CD4-positive, alpha-beta T cell treated with Interleukin-10 for 1 hour (primary cell): ENCODE measurements around the gene SKI.
A peak's percentile ranks its signal among the peaks of the same experiment; 100 is the strongest.
"Not testable (repeated sequence)": the region's sequence is repeated elsewhere in the genome, so short reads cannot be mapped to it uniquely, and the experiment has no call there.

Source experiments
- DNase-seq: peaks from one replicate; pipeline ENCODE4 v3.0.0-alpha.2; 2020

SKI gene

DNA sequence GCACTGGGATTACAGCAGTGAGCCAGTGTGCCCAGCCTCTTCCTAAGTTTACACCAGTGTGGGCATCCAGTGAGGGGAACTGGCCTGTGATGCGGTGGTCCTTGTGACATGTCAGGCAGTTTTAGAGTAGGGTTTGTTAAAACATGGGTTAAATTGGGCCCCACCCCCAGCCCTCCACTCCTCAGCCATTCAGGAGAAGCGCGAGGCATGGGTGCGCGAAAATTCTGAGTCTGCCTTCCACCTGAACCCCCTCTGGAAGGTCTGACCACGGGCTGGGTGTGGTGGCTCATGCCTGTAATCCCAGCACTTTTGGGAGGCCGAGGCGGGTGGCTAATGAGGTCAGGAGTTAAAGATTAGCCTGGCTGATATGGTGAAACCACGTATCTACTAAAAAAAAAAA, 51.7 kb downstream of the SKI start:
- DNase-seq = no peak

- no peak for DNase-seq
Measured at GRCh38 chr1:2282556-2283270, 54.6 kb downstream of the SKI start.

GRCh38 chr1:2283371-2283990, 55.4 kb downstream of the SKI start:
- DNase-seq = no peak

DNA sequence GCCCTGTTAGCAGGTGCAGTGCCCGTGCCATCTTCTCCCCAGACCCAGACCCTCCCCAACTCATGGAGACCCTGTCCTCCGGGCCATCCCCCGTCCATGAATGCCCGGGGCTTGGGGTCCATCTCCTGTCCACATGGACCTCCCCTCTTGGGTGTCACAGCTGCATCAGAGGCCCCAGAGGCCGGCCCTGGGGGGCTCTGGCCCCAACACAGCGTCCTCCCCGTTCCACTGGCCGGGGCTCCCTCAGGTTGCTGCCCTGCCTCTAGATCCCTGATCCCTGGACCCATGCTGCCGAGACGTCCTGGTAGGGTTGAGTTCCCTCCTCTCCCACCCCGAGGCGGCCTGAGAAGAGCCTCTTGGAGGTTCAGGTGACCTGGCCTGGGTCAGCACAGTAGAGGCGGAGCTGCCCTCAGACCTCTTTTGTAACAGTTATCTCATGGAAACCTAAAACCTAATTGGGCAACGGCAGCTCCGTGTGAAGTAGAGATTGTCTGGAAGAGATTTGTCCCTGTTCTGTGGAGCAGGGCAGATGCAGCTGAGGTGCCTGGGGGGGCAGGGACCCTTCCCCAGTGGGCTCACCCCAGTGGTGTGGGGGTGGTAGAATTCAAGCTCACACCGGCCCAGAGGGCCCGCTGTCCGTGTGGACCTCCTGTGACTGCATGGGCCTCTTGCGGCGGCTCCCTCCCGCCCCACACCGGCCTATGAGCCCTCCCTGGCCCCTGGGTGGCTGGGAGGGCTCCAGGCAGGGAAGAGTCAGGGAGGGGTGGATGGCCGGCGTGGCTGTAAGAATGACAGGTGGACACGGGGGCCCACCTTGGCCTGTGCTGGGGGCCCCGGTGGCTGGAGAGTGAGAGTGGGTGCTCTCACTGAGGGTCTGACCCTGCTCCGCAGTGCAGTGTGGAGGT, 56.1 kb downstream of the SKI start:
- no peak for DNase-seq

- no peak for DNase-seq
Measured at GRCh38 chr1:2284932-2285331, 56.8 kb downstream of the SKI start.

GRCh38 chr1:2286923-2287322, 58.8 kb downstream of the SKI start:
- no peak for DNase-seq

DNA sequence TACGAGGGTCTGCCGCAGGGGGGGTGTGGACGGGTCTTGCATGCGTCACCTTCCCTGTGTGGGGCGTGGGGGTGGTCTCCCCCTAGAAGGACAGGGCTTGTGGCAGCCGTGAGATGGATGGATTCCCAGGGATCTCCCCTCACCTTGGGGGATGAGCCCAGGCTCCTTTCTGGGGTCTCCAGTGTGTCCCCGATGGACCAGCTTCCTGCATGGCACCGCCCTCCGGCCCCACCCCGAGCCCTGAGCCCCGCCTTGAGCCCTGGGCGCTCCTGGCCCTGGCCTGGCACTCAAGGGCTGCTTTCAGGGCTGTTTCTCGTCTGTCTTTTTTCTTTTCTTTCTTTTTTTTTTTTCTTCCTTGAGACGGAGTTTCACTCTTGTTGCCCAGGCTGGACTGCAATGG, 59.5 kb downstream of the SKI start:
- DNase-seq = no peak

DNA sequence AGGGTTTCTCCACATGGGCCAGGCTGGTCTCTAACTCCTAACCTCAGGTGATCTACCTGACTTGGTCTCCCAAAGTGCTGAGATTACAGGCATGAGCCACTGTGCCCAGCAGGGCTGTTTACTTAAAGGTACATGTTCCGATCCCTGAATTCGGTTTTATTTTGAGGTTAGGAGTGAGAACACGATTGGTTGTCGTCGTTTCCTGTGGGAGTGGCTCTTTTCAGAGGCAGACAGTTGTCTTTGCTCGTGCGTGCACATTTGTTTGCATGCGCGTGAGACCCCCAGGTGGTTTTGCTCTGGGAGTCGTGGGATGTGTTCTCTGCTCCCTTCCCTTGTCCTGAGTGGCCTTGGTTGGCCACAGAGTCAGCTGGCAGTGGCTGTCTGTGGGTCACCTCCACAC, 60.2 kb downstream of the SKI start:
- peak; percentile 34 for DNase-seq

GRCh38 chr1:2288816-2289536, 60.9 kb downstream of the SKI start:
- no peak for DNase-seq

DNA sequence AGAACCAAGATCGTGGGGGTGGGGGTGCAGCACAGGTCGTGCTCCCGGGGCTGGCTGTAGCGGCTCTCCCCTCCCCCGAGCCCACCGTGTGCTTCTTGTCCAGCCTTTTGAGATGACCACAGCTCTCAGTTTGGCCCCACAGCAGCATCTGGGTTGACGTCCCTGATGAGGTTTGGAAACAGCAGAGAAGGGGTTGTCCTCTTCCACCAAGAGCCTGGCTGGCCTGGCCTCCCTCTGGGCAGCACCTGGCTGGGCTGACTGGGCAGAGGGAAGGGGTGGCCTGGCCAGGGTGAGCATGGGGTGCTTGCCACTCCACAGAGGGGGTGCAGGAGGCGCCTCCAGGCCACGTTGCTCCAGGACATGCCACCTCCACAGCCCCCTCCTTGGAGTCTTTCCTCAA, 61.5 kb downstream of the SKI start:
- no peak for DNase-seq

- no peak for DNase-seq
Measured at GRCh38 chr1:2290171-2290578, 62.1 kb downstream of the SKI start.

GRCh38 chr1:2290595-2291510, 62.7 kb downstream of the SKI start:
- DNase-seq = peak; percentile 80

GRCh38 chr1:2291577-2291976, 63.5 kb downstream of the SKI start:
- DNase-seq = no peak

DNA sequence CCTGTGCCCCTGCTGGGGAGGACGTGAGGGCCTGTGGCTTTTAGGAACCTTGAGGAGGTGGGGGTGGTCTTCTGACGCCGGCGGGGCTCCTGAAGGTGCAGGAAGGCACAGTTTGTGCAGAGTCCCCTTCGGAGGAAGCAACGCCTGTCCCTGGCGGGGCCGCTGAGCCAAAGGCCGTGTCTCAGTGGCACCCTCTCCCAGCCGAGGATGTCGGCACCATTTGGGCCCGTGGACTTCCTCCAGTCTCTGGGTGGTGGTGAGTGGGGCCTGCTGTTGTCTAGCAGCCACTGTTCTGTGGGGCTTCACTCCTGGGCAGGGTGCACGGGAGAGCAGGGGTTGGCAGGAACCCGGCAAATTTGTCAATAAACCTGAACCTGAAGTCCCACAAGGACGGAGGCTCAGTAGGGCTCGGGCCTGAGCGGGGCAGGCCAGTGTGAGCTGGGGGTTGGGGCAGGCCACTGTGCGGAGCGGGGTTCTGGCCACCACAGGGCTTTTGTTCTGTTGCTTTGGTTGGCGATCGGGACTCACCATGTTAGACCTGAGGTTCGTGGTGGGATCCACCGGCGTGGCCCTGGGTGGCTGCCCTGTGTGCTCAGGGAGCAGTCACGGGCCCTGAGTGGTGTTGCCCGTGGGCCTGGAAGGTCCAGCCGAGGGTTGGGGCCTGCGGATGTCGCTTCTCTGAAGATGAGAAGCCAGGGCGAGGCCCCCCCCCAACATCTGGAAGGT, 64.8 kb downstream of the SKI start:
- no peak for DNase-seq

DNA sequence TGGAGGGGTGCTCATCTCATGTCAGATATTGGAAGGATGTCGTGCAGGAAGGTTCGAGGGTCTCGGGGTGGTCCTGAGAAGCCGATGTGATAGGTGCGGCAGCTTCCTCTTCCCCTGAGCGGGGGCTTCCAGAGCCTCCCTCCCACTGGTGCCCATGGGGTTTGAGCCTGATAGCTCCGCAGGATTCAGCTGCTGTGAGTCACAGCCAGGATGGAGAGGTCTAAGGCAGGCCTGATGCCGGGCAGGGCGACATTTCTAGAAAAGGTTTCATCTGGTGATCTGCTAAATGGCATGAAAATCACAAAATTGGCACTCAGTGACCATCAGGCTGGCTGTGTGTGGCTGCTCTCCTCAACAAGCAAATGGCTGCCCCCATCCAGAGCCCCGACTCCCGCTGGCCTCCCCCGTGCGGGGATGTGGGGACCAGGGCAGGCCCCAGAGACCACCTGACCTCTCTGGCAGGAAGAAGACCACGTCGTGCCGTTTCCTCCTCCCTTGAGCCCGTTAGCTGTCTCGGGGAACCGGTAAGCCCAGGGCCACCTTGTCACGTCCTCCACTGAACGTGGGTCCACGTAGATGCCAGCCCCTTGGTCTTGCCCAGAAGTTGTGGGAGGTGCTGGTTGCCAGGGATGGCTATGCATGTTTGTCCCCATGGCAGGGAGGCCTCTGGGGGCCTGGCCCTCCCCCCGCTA, 66.1 kb downstream of the SKI start:
- no peak for DNase-seq

DNA sequence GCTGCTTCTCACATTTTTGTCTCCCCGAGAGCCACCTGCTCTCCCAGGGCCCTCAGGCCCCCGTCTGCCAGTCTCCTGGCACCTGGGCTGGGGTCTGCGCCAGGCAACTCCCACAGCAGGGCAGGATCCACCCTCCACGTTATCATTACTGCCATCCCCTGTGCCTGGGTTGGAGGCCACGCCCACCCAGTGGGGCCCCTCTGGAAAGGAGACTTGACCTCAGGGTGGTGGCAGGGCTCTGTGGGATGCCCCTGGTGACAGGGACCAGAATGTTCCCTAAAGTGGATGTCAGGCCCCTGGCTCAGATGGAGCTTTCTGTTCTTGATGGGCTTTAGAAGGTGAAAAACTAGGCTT, 66.6 kb downstream of the SKI start:
- DNase-seq = no peak

DNA sequence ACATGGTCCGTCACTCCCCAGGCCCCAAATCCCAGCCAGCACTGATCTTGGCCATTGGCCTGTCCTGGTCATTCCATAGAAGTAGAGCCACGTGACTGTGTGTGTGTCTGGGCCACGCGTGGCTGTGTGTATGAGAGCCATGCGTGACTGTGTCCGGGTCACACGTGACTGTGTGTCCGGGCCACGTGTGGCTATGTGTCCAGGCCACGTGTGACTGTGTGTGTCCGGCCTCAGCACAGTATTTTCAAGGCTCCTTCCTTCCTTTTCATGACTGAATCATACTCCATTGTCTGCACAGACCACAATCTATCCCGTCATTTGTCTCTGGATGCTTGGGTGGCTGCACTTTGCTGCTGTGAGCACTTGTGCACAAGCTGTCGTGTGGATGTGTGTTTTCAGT, 67.4 kb downstream of the SKI start:
- no peak for DNase-seq

DNA sequence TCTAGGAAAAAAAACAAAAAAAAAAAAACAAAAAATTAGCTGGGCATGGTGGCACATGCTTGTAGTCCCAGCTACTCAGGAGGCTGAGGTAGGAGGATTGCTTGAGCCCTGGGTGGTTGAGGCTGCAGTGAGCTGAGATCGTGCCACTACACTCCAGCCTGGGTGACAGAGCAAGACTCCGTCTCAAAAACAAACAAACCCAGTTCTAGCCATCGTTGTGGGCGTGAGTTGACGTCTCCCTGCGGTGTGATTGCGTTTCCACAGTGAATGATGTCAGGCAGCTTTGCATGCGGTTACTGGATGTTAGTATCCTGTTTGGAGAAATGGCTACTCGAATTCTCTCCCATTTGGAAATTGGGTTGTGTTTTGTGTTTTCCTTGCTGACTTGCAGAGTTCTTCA, 68.1 kb downstream of the SKI start:
- not testable (repeated sequence) for DNase-seq

DNA sequence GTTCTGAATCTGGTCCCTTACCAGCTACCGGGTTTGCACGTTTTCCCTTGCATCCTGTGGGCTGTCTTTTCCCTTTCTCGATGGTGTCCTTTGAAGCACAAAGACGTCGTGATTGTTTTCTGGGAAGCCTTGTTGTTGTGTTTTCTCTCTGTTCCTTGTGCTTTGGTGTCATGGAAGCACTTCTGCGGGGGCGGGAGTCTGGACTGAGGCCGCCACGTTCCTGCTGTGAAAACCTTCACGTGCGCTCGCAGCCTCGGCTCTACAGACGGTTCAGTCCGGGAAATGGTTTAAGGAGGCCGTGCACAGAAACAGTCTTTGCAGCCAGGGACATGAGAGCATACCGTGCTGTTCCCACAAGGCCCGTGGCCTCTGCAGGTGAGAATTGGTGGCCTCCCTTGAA, 68.5 kb downstream of the SKI start:
- DNase-seq = no peak

GRCh38 chr1:2297246-2298011, 69.3 kb downstream of the SKI start:
- DNase-seq = no peak
